ENCODE measurements around the gene ARHGEF40.
A peak's percentile ranks its signal among the peaks of the same experiment; 100 is the strongest.

ARHGEF40 gene

DNA sequence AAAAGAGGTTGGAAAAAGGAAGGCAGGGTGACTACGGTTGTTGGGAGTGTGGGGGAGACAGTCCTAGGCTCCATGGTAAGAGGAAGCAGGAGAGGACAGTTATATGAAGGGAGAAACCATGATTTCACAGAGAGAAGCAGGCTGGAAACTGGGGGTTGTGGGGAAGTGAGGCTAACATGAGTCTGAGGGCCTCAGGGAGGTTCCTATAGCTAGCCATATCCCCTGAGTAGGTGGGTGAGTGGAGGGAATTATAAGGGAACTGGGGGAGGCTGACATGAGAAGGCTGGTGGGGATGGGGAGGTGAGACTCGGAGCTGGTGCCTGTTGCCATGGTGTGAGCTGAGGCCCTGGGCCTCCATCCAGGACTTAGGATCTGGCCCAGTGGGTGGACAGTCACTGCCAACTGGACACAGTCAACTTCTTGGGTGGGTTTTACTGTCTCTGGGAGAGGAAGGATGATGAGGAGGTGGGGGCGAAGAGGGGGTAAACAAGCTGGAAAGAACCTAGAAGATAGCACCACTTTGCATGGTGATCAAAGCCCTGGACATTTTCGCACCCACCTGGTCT is 36.9 kb upstream of the ARHGEF40 start:
- DNase-seq (ENCODE audit: low read depth): no peak
- H3K4me3 ChIP-seq (ENCODE audit: low read length): no peak overlapping the region
- TF ChIP-seq, protein P1, sequence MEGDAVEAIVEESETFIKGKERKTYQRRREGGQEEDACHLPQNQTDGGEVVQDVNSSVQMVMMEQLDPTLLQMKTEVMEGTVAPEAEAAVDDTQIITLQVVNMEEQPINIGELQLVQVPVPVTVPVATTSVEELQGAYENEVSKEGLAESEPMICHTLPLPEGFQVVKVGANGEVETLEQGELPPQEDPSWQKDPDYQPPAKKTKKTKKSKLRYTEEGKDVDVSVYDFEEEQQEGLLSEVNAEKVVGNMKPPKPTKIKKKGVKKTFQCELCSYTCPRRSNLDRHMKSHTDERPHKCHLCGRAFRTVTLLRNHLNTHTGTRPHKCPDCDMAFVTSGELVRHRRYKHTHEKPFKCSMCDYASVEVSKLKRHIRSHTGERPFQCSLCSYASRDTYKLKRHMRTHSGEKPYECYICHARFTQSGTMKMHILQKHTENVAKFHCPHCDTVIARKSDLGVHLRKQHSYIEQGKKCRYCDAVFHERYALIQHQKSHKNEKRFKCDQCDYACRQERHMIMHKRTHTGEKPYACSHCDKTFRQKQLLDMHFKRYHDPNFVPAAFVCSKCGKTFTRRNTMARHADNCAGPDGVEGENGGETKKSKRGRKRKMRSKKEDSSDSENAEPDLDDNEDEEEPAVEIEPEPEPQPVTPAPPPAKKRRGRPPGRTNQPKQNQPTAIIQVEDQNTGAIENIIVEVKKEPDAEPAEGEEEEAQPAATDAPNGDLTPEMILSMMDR (IDR thresholded peaks at IDR 0.05; ENCODE audit: insufficient read depth, low read depth, low read length, missing control alignments): no peak

DNA sequence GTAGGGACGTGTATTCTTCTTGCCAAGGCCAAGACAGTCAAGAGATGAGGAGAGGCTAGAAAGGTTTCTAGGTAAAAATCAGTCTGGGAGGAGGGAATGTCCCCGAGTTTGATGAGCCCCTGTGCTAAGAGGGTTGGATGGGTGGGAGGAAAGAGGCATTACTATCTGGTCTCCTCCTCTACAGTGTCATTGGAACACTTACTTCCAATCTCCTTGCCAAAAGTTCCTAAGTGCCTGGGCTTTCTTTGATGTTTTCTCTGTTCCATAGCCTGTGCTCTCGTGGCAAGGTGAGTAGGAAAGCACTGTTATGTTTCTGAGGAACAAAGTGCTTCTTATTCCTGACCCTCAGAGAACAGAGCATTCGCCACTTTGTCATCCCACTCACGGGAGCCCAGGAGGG is 35.4 kb upstream of the ARHGEF40 start, which contains the start of gene RNASE13:
Gene RNASE13 (minus strand): TSS at position 101 of the 400 bp plus-strand sequence. CDS start 519 bp downstream, outside the sequence.
- H3K4me3 ChIP-seq (ENCODE audit: low read length): no peak within 1 kb of the TSS
- no peak for DNase-seq (ENCODE audit: low read depth)
- TF ChIP-seq, protein P1 (IDR thresholded peaks at IDR 0.05; ENCODE audit: insufficient read depth, low read depth, low read length, missing control alignments): no peak

DNA sequence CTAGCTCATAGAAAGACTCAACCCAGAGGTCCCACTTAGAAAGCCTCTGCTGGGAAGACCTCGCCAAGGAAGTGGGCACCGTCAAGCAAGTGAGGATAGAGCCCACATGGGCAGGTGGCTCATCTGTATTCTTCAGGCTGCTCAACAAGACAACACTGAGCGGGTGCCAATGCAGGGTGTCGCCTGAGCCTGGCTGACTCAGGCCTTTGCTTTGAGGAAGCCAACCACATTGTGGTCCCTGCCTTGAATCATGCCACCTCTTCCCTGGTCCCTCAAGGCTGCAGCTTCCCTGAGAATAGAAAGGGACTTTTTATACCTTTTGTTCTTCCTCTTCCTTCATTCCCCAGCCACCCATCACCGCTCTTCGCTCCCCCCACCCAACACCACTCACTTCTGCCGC is 33.4 kb upstream of the ARHGEF40 start:
- peak; percentile 35 for DNase-seq (ENCODE audit: low read depth)
- TF ChIP-seq, protein P1 (IDR thresholded peaks at IDR 0.05; ENCODE audit: insufficient read depth, low read depth, low read length, missing control alignments): no peak

DNA sequence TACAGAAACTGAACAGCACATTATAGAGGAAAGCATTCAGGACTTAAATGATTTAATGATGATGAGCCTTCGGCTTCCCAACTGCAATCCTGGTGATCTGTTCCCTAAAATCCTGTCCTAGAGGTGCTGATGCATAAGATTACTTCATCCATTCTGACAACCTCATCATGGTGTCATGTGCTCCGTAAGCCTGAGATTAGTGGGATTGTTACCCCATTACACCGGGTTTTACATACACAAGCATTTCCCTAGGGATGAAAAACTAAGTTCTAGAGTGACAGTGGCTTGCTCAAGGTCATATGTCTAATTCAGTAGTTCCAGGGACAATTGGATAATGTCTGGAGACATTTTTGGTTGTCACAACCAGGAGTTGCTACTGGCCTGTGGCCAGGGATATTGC is 32.9 kb upstream of the ARHGEF40 start:
- no peak for DNase-seq (ENCODE audit: low read depth)
- no peak overlapping the region for H3K4me3 ChIP-seq (ENCODE audit: low read length)
- TF ChIP-seq, protein P1 (IDR thresholded peaks at IDR 0.05; ENCODE audit: insufficient read depth, low read depth, low read length, missing control alignments): no peak

More for the DNA sequence above, 33.4 kb upstream of the ARHGEF40 start:
- H3K4me3 ChIP-seq (ENCODE audit: low read length): no peak overlapping the region

DNA sequence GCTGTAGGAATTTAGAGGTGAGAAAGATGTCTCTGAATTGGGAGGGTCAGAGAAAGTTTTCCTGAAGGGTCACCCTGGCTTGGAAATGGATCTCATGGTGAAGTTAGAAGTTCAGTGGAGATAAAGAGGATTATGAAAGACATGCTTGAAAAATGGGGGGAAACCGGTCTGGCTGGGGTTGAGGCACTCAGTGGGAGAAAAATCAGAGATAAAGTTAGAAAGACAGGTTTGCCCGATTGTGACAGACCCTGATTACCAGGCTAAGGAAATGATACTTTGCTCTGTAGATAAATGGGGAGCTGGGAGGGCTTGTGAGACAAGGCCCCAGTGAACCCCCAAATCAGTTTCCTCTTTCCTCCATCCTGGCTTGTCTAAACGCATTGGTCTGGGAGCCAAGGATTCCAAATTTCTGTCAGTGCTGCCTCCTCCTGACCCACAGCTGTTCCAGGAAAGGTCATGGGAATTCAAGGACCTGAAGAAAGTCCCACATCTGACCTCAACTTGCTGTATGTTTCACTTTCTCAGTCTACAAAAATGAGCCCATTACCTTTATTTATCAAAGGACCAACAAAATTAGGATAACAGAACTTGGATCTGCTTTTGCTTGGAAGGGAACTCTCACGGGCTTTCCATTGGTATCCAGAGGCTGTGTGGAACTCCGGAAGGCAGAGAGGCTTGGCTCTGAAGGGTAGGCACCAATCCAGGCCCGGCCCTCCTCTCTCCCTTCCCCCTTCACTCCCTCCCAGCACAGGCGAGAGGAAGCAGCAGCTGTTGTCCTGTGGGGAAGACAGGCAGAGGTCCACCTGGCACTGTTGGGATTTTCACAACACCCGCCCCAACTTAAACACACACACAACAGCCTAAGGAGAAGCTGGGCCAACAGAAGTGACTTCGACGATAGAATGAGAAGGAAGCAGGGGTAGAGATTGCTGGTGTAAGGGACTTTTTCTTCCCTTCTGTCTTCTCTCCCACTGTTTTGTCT is 31.4 kb upstream of the ARHGEF40 start:
- TF ChIP-seq, protein P1 (IDR thresholded peaks at IDR 0.05; ENCODE audit: insufficient read depth, low read depth, low read length, missing control alignments): no peak
- DNase-seq (ENCODE audit: low read depth): no peak
- H3K4me3 ChIP-seq (ENCODE audit: low read length): no peak overlapping the region

DNA sequence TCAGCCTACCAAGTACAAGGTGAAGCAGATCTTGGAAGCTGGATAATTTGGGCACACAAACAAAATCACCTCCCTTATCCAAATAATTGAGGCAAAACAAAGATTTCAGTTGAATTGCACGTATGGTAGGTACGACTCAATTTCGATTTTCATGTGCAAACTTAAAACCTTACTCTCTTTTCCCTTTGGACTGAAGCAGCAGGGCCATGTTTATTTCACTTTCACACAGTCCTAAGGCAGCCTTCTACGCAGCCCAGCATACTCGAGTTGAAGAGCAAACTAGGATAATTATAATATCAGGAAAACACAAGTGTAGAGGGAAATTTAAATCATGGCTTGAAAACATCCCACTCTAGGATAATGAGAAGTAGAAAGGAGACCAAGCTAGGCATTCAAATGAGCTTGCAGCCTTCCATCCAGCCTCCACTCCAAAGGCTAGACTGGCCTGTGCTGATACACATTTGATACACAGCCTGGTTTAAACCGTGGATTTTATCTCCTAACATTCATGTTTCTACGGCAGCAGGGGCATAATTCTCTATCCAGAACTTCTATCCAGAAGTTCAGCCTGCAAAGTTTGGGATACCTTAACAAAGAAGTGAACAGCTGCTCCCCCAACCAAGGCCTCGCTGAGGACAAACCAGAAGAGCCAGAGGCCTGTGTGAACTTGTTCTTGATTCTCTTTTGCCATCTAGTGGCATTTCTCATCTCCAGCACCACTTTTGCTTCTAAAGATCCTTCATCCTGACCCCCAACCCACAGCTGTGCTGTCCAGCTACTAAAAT is 30.3 kb upstream of the ARHGEF40 start:
- H3K4me3 ChIP-seq (ENCODE audit: low read length): no peak overlapping the region
- TF ChIP-seq, protein P1 (IDR thresholded peaks at IDR 0.05; ENCODE audit: insufficient read depth, low read depth, low read length, missing control alignments): peak; percentile 79
- DNase-seq (ENCODE audit: low read depth): peak; percentile 81
